ENCODE results near the gene TXNRD2. TPM values are rescaled to one million over a fixed set of nuclear protein-coding genes. Genes with fewer than 3 reads are reported as not detected.

The TXNRD2 gene
- total RNA-seq, 2 donors from 2014 or later = 22.3 to 29.5 TPM

DNA sequence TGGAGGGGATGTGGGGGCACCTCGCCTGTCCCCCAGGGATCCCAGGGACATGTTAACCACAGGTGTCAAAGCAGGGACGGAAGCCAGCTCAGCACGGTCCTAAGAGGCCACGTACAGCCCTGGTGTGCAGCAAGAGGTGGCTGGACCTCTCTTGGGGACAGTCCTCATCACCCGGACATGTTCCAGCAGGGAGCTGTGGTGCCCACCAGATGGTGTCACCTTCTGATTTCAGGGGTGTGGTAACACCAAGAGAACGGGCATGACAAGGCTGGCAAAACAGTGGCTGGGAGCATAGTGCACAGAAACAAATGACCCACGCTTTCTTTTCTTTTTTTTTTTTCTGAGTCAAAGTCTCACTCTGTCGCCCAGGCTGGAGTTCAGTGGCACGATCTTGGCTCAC lies 25.6 kb downstream of the TXNRD2 start:
- DNase-seq = no peak
- no peaks in the 10 kb centered on the region for H3K36me3 ChIP-seq
- no peak overlapping the region for H3K9ac ChIP-seq (ENCODE audit: low read depth in 2 of 2, low read length in 2 of 2)

GRCh38 chr22:19915287-19915954 lies 26.2 kb downstream of the TXNRD2 start:
- Histone ChIP-seq H3K9ac (ENCODE audit: low read depth in 2 of 2, low read length in 2 of 2) (no peak overlapping the region), H3K9me3 (no peaks in the 10 kb centered on the region), H3K4me1 (no peaks in the 10 kb centered on the region), H3K27me3 (no peaks in the 10 kb centered on the region), H3K36me3 (no peaks in the 10 kb centered on the region), H3K27ac (no peak overlapping the region), H3K4me3 (no peak overlapping the region)
- DNase-seq = no peak
- intact Hi-C loops (cut with DNase I) = no loop called here
- TF ChIP-seq CTCF (IDR thresholded peaks at IDR 0.05) = no peak

More for the DNA sequence above, 25.6 kb downstream of the TXNRD2 start:
- H3K27me3 ChIP-seq = no peaks in the 10 kb centered on the region
- H3K9me3 ChIP-seq = no peaks in the 10 kb centered on the region
- intact Hi-C loops (cut with DNase I) = no loop called here
- H3K4me3 ChIP-seq = no peak overlapping the region
- H3K27ac ChIP-seq = no peak overlapping the region
- H3K4me1 ChIP-seq = no peaks in the 10 kb centered on the region
- no peak for TF ChIP-seq CTCF (IDR thresholded peaks at IDR 0.05)

GRCh38 chr22:19914201-19914943 lies 27.2 kb downstream of the TXNRD2 start:
- TF ChIP-seq CTCF (IDR thresholded peaks at IDR 0.05) = no peak
- intact Hi-C loops (cut with DNase I) = no loop called here
- Histone ChIP-seq H3K4me1 (no peaks in the 10 kb centered on the region), H3K4me3 (no peak overlapping the region), H3K27me3 (no peaks in the 10 kb centered on the region), H3K9ac (ENCODE audit: low read depth in 2 of 2, low read length in 2 of 2) (no peak overlapping the region), H3K27ac (no peak overlapping the region), H3K36me3 (no peaks in the 10 kb centered on the region), H3K9me3 (no peaks in the 10 kb centered on the region)
- no peak for DNase-seq

DNA sequence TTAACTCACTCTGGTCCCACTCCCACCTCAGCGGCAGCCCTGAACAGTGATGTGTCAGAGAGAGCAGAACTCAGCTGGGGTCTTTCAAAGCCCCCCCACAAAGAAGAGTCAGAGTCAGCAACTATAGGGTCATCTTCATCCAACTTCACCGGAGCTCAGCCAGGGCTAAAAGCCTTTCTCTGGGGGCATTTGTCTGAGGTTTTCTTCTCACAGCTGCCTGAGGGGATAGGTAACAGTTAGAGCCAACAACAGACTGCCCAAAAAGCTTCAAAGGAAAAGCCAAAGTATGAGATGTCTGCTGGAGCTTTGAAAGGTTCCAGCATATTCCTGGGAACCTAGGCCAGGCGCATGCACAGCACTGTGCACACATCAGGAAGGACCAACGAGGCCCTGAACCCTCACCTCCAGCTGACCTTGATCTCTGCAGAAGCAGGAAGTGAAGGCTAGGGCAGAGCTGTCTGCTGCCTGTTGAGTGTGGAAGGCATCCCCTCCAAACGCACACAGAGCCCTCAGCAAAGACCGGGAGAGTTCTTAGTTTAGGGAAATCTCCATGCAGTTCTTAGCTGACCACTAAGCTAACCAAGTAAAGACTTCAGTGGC lies 28.2 kb downstream of the TXNRD2 start:
- no peak overlapping the region for H3K9ac ChIP-seq (ENCODE audit: low read depth in 2 of 2, low read length in 2 of 2)
- H3K36me3 ChIP-seq = no peaks in the 10 kb centered on the region
- H3K4me3 ChIP-seq = no peak overlapping the region
- TF ChIP-seq CTCF (IDR thresholded peaks at IDR 0.05) = no peak
- H3K27me3 ChIP-seq = no peaks in the 10 kb centered on the region
- H3K4me1 ChIP-seq = no peaks in the 10 kb centered on the region
- H3K9me3 ChIP-seq = no peaks in the 10 kb centered on the region
- no peak for DNase-seq
- H3K27ac ChIP-seq = no peak overlapping the region
- intact Hi-C loops (cut with DNase I) = no loop called here

DNA sequence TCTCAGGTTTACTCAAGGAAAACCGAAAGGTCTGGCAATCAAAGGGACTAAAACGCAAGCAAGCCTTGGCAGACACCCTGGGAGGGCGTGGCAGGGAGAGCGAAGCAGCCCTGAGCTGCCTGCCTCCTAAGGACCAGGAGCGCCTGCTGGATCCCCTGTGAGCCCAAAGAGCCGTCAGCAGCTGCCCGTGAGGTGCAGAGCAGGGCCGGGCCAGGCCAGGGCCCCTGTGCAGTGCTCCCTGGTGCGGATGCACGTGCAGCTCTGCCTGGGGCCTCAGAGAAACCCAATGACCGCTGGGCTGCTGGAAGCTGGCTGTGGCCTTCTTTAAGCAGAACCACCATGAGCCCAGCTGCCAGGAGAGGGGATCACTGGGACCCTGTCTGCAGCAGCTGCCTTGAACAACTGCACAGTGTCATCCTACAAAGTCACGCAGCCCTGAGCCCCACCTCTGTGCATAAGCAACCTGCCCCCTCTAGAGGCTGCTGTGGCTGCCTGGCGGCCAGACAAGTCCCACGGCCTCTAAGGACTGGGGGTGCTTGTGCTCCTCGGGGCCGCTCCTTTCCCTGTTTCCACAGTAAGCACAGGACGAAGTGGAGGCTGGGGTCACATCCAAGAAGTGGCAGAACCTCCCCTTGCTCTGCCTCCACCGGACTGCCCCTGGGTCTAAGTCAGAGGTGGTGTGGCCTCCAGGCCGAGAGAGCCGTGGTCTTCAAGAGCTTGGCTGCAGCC lies 29.2 kb downstream of the TXNRD2 start:
- H3K36me3 ChIP-seq = no peaks in the 10 kb centered on the region
- H3K9me3 ChIP-seq = no peaks in the 10 kb centered on the region
- no peak for TF ChIP-seq CTCF (IDR thresholded peaks at IDR 0.05)
- no peak overlapping the region for H3K4me3 ChIP-seq
- intact Hi-C loops (cut with DNase I) = no loop called here
- H3K4me1 ChIP-seq = no peaks in the 10 kb centered on the region
- no peak for DNase-seq
- no peaks in the 10 kb centered on the region for H3K27me3 ChIP-seq
- H3K27ac ChIP-seq = no peak overlapping the region
- H3K9ac ChIP-seq (ENCODE audit: low read depth in 2 of 2, low read length in 2 of 2) = no peak overlapping the region
